Activated CD8-positive, alpha-beta memory T cell treated with anti-CD3 and anti-CD28 coated beads, Interleukin-2, amount 50 U/mL, for 1 hour (primary cell): ENCODE data around the gene PRKAG2.

Experiments
- DNase-seq: peaks from one replicate; pipeline ENCODE4 v3.0.0-alpha.2; 2020; ENCODE audit errors: extremely low read depth

Gene PRKAG2

DNA sequence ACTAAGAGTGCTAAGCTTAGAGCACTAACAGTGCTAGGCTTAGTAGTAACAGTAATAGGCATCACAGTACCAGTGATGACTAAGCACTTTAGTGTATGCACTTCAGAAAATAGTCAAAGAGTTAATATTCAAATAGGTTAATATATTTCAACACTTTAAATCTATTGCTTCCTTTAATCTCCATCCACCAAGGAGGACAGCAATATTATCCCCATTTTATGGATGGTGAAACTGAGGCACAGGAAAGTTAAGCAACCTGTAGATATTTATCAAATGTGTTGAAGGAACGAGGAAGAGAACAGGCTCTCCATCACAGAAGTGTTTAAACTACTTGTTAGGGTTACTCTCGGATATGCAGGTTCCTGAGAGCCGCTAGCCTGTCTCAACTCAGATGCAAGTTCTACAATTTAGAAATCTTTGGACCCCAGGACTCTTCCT is 165.5 kb downstream of the PRKAG2 start:
- no peak for DNase-seq

- DNase-seq: no peak
Measured at GRCh38 chr7:151710646-151711434, 166.1 kb downstream of the PRKAG2 start.

GRCh38 chr7:151710121-151710640 is 166.7 kb downstream of the PRKAG2 start:
- no peak for DNase-seq

DNA sequence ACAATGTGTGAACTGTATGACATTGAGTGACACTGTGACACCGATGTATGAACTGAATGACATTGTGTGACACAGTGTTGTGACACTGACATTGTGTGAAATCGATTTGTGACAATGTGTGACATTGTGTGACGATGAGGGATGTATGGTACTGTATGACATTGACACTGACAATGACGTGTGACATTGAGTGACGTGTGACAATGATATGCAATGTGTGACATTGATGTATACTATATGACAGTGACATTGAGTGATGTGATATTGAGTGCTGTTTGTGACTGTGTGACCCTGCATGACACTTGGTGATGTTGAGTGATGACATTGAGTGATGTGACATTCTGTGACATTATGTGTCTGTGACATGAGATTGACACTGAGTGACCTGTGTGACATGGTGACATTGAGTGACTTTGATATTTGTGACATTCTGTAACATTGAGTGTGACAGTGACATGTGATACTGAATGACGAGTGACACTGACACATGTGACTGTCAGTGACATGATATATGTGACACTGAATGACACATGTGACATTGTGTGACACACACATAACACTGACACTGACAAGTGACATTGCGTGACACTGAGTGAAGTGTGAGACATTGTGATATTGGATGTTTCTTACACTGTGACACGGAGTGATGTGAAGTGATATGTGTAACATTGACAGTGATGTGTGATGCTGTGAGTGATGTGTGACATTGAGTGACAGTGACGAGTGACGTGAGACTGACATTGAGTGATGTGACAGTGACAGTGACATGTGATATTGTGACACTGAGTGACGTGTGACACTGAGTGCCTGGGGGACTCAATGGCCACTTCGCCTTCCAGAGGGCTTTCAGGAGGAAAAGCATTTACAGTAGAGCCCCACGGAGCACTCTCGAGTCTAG is 167.5 kb downstream of the PRKAG2 start:
- no peak for DNase-seq

DNA sequence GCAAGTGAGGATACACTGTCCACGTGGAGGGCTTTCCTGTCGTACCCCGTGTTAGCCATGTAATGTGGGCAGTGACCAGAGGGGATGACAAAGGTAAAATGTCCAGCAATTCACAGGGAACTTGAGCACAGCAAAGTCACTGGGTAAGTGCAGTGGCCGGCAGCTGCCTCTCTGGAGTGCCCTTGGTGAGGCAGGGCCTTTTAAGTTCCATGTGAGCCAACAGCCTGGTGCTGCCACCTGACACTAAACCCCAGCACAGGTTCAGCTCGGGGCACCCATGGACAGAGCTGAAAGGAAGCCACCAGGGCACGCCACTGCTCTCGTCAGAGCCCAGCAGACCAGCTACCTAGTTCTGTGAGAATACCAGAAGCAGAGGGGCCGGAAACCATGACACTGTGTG is 168.3 kb downstream of the PRKAG2 start:
- DNase-seq: no peak

DNA sequence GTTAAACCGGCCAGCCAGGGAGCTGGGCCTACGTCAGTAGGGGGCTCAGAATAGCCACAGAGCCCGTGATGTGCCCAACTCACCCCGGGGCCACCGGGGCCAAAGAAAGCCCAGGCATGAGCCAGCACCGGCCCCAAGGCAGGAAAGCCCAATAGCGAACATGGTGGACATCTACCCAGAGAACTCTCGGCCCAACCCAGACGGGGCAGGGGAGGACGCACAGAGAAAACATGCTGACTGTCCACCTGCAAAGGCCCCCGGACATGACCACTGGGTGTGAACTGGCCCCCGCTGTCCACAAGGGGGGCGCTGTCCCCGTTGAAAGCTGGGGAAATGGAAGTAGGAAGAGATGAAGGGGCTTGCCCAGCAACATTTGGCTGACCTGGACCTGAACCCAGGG is 169.2 kb downstream of the PRKAG2 start:
- DNase-seq: no peak

DNA sequence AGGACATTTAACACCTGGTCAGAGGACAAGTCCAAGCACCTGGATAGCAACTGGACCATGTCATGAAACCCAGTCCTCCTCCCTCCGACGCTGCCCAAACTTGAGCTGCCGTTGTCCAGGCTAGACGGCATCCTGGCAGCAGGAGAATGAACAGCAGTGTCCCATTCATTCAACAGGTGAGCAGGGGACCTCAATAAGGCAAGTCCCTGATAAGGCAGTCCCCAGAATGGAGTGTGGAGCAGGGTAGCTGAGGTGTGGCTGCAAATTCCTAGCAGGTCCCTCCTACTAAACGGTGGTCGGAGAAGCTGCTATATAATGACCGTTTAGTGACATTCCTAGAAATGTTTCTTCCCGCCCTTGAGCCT is 169.8 kb downstream of the PRKAG2 start:
- DNase-seq: no peak

- DNase-seq: no peak
Measured at GRCh38 chr7:151706277-151707104, 170.4 kb downstream of the PRKAG2 start.

DNA sequence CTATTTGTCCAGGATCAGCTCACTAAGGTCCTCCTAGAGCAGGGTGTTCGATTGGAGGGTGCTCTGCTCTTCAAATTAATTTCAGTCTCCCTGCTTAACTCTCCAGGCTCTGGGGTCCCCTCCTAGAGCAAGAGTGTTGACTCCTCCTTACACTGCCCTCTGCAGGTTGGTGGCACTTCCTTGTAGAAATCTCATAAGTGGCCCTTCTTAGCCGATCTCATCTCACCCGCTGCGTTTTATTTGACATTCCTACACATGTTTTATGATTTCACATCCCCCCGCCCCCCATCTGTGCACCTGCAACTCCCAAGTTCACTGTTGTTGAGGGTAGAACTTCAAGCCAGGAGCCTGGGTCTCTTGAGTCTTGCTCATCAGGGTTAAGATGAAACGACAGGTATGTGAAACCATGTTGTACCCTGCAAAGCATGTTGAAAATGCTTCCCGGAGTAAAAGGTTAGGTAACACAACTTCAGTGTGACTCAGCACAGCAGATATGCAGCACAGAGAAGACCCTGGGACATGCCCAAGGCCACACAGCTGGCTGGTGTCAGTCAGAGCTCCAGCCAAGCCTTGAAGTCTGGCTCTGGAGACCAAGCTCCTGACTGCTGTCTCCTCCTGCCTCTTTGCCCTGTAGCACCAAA is 171.2 kb downstream of the PRKAG2 start:
- no peak for DNase-seq

- no peak for DNase-seq
Measured at GRCh38 chr7:151704960-151705635, 171.8 kb downstream of the PRKAG2 start.

GRCh38 chr7:151704299-151704959 is 172.5 kb downstream of the PRKAG2 start:
- DNase-seq: no peak

- DNase-seq: no peak
Measured at GRCh38 chr7:151702961-151703360, 174.0 kb downstream of the PRKAG2 start.

DNA sequence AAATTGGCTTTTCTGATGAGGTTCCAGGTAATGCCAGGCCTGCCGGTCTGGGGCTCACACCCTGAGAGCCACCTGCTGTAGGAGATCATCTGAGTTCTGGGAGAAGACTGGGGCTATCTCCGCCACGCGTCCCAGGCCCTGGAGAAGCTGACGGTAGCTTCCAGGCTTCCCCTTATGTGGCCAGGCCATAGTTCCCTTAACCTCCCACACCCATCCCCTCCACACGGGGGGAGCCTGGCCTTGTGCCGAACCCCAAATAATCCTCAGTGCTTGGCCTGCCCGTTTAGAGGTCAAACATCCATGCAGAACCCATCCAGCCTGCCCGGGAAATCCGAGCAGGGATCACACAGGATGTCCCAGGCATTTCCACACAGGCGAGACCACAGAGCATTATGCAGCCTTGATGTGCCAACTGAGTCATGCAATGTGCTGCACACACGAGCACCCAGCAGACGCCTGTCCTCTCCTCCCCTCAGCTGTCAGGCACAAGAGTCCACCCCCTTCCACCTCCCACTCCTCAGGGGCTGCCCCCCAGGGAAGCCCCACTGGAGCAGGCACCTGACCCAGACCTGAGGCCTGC is 176.2 kb downstream of the PRKAG2 start:
- DNase-seq: no peak

GRCh38 chr7:151699928-151700319 is 177.0 kb downstream of the PRKAG2 start:
- no peak for DNase-seq

DNA sequence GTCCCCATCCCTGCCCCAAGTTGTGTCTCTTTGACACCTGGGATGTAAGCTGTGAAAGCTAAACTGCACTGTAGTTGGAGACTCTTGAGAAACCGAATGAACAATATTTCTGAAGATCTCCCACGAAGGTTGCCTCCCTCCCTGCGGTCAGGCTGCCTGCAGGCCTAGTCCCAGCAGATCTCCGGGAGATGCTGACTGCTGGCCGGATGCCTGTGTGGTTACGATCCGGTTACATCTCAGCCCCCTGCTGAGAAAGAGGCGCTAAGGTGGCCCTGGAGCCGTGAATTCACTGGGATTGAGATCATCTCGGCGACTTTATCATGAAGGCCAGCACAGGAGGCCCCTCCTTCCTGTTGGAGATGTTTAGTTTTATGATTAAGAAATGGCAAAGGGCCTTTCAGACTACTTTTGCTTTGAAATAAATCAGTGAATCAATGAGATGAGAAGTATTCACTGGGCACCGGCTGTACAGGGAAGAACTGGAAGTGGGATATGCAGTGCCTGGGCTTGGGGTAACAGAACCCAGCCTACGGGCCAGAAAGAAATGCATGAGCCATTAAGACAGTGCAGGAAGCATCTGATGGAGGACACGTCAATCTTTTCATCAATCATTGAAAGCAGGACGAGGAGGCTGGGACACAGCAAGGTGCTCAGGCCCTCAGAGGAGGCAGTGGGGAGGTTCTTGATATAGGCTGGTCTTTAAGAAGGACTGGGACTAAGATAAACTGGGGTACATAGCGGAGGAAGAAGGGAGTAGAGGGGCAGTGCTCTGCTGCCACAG is 177.6 kb downstream of the PRKAG2 start:
- no peak for DNase-seq

- no peak for DNase-seq
Measured at GRCh38 chr7:151697942-151698341, 179.0 kb downstream of the PRKAG2 start.

DNA sequence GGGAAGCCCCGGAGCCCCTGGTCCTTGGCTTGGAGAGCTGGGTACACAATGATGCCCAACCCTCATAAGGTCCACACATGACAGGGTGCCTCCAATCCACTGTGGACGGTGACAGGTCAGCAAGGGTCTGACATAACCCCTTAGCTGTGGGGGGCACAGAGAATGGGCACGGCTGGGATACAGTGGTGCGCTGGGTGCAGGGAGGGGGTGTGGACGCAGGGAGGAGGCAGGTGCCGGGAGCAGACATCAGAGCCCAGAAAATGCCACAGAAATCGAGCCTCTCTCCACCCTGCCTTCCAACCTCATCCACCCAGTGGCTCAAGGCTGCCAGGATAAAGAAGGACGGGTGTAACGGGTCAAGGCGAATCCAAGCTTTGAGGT is 179.4 kb downstream of the PRKAG2 start:
- DNase-seq: no peak

GRCh38 chr7:151696721-151697514 is 180.0 kb downstream of the PRKAG2 start:
- no peak for DNase-seq
